MM.1S (cell line): Measurements from ENCODE around the gene PLXNA4.
"Not testable (repeated sequence)": the region's sequence is repeated elsewhere in the genome, so short reads cannot be mapped to it uniquely, and the experiment has no call there.

Source experiments
- DNase-seq: peaks from one replicate; pipeline ENCODE4 v3.0.0-alpha.2; 2015
- H2AFZ ChIP-seq: fragments of 300-600 bp; sonication (generic); 2 replicates; pipeline ENCODE4 v1.6.0; 2016; ENCODE audit warnings: antibody characterized with exemption, low read length
- H3F3A ChIP-seq: fragments of 300-600 bp; sonication (generic); 2 replicates; pipeline ENCODE4 v1.6.1; 2016; ENCODE audit warnings: mild to moderate bottlenecking, antibody characterized with exemption, low read length, moderate library complexity, mixed read lengths; ENCODE audit not compliant: insufficient read depth
- H3K27ac ChIP-seq: fragments of 300-600 bp; sonication (generic); 2 replicates; pipeline ENCODE4 v1.5.1; 2016; ENCODE audit warnings: mild to moderate bottlenecking, low read length
- H3K27me3 ChIP-seq: fragments of 300-600 bp; sonication (generic); replicated peaks from 2 replicates; pipeline ENCODE4 v1.6.0; 2016; ENCODE audit warnings: low read length; ENCODE audit not compliant: insufficient read depth
- H3K36me3 ChIP-seq: fragments of 300-600 bp; sonication (generic); replicated peaks from 2 replicates; pipeline ENCODE4 v1.6.1; 2016; ENCODE audit warnings: mild to moderate bottlenecking, low read length, mixed read lengths; ENCODE audit not compliant: insufficient read depth
- H3K4me1 ChIP-seq: fragments of 300-600 bp; sonication (generic); 2 replicates; pipeline ENCODE4 v1.6.1; 2016; ENCODE audit warnings: low read length, mixed read lengths
- H3K4me2 ChIP-seq: fragments of 300-600 bp; sonication (generic); 2 replicates; pipeline ENCODE4 v1.6.0; 2016; ENCODE audit warnings: low read depth, low read length
- H3K4me3 ChIP-seq: fragments of 300-600 bp; sonication (generic); 2 replicates; pipeline ENCODE4 v1.5.1; 2016; ENCODE audit warnings: low read length, mixed read lengths
- H3K79me2 ChIP-seq: fragments of 300-600 bp; sonication (generic); 2 replicates; pipeline ENCODE4 v1.6.1; 2016; ENCODE audit warnings: mixed run types, low read length, mixed read lengths
- H3K9ac ChIP-seq: fragments of 300-600 bp; sonication (generic); 2 replicates; pipeline ENCODE4 v1.6.1; 2016; ENCODE audit warnings: low read length, mixed read lengths
- H3K9me2 ChIP-seq: fragments of 300-600 bp; sonication (generic); replicated peaks from 2 replicates; pipeline ENCODE4 v1.6.1; 2016; ENCODE audit warnings: mild to moderate bottlenecking, low read length, mixed read lengths; ENCODE audit not compliant: insufficient read depth
- H3K9me3 ChIP-seq: fragments of 300-600 bp; sonication (generic); replicated peaks from 2 replicates; pipeline ENCODE4 v1.6.1; 2016; ENCODE audit warnings: mild to moderate bottlenecking, low read length, mixed read lengths; ENCODE audit not compliant: insufficient read depth
- H4K20me1 ChIP-seq: fragments of 300-600 bp; sonication (generic); 2 replicates; pipeline ENCODE4 v1.6.1; 2016; ENCODE audit warnings: mild to moderate bottlenecking, low read length, moderate library complexity, mixed read lengths; ENCODE audit not compliant: insufficient read depth
- EZH2 ChIP-seq: fragments of 300-600 bp; sonication (generic); optimal IDR thresholded peaks from 2 replicates; pipeline ENCODE3; 2017; ENCODE audit warnings: low read depth, mild to moderate bottlenecking, antibody characterized with exemption, low read length, mixed read lengths
- EZH2phosphoT487 ChIP-seq: fragments of 300-600 bp; sonication (generic); IDR thresholded peaks from 2 replicates; pipeline ENCODE4 v1.6.1; 2018; ENCODE audit warnings: antibody characterized with exemption, low read length
- TF ChIP-seq, protein P1 (sequence below): fragments of 300-600 bp; sonication (generic); IDR thresholded peaks from 2 replicates; pipeline ENCODE4 v1.5.1; 2016; ENCODE audit warnings: antibody characterized with exemption, low read length, mixed read lengths

Gene PLXNA4

DNA sequence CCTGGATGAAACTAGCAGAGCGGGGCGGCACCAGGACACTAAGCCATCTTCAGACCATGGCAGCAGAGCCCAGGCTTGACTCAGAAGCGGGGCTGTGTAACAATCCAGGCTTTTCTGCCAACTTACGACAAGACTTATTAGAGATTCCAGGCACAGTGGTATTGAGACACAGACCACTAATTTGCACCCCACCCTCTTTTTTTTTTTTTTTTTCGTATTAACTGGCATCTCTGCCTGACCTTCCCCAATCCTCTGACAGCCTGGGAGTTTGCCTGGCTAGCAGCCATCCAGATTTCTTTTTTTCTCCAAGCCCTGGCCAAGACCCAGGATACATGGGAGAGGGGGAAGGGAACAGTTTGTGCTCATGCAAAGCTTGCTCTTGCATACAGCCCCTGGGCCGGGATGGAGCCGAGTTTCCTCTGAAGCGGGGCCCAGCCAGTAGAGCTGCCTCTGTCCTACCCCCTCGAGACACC is 182.4 kb downstream of the PLXNA4 start:
- H3K9me3 ChIP-seq: no peaks in the 10 kb centered on the region
- H3K9me2 ChIP-seq: no peaks in the 10 kb centered on the region
- H3K27ac ChIP-seq: no peak overlapping the region
- no peaks in the 10 kb centered on the region for H3K4me1 ChIP-seq
- no peak overlapping the region for H2AFZ ChIP-seq
- no peaks in the 10 kb centered on the region for H3F3A ChIP-seq
- no peak overlapping the region for H3K9ac ChIP-seq
- H3K4me3 ChIP-seq: no peak overlapping the region
- no peaks in the 10 kb centered on the region for H3K36me3 ChIP-seq
- no peaks in the 10 kb centered on the region for H4K20me1 ChIP-seq
- TF ChIP-seq, protein P1, sequence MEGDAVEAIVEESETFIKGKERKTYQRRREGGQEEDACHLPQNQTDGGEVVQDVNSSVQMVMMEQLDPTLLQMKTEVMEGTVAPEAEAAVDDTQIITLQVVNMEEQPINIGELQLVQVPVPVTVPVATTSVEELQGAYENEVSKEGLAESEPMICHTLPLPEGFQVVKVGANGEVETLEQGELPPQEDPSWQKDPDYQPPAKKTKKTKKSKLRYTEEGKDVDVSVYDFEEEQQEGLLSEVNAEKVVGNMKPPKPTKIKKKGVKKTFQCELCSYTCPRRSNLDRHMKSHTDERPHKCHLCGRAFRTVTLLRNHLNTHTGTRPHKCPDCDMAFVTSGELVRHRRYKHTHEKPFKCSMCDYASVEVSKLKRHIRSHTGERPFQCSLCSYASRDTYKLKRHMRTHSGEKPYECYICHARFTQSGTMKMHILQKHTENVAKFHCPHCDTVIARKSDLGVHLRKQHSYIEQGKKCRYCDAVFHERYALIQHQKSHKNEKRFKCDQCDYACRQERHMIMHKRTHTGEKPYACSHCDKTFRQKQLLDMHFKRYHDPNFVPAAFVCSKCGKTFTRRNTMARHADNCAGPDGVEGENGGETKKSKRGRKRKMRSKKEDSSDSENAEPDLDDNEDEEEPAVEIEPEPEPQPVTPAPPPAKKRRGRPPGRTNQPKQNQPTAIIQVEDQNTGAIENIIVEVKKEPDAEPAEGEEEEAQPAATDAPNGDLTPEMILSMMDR: no peak
- TF ChIP-seq EZH2phosphoT487 (no peak), EZH2 (no peak)
- no peak overlapping the region for H3K4me2 ChIP-seq
- H3K27me3 ChIP-seq: no peaks in the 10 kb centered on the region
- H3K79me2 ChIP-seq: no peaks in the 10 kb centered on the region
- no peak for DNase-seq

DNA sequence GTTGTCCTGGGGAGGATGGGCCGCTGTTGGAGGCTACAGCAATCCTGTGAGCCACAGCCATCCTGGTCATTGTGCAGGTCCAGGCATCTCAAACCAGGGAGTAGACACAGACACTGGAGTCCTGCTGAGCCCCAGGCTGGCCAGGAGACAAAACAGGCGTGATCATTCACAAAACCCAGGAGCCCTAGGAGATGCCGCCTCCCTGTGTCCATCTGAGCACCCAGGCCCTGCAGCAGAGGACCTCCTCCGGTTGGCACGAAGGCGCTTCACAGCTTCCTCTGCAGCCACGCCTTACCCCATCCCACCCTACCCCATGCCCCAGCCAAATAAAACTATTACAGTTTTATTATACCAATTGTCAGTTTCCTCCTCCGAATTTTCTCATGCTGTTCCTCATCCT is 183.6 kb downstream of the PLXNA4 start:
- H4K20me1 ChIP-seq: no peaks in the 10 kb centered on the region
- H3K27me3 ChIP-seq: no peaks in the 10 kb centered on the region
- no peak overlapping the region for H3K9ac ChIP-seq
- no peak overlapping the region for H3K4me3 ChIP-seq
- H3K9me3 ChIP-seq: no peaks in the 10 kb centered on the region
- H3K79me2 ChIP-seq: no peaks in the 10 kb centered on the region
- no peak overlapping the region for H2AFZ ChIP-seq
- H3K27ac ChIP-seq: no peak overlapping the region
- TF ChIP-seq EZH2 (no peak), EZH2phosphoT487 (no peak)
- TF ChIP-seq, protein P1: no peak
- H3K9me2 ChIP-seq: no peaks in the 10 kb centered on the region
- no peak for DNase-seq
- H3F3A ChIP-seq: no peaks in the 10 kb centered on the region
- H3K4me2 ChIP-seq: no peak overlapping the region
- no peaks in the 10 kb centered on the region for H3K36me3 ChIP-seq
- H3K4me1 ChIP-seq: no peaks in the 10 kb centered on the region

DNA sequence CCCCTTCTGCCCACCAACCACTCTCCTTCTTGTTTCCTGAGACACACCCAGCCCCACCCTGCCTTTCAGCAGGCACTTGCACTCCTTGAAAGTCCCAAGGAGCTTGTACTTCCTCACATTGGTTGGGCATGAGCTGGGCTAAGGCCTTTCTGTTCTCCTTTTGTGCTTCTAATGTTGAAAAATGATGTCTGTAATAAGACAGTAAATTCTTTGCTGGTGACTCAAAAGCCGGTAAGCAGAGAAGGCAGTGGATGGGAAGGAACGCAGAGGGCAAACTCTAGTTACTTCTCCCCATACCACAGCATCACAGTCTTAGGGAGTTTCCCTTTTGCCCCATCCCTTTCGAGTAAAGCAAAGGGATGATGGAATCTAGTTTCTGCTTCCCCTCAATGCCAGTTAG is 185.6 kb downstream of the PLXNA4 start:
- Histone ChIP-seq H3K9ac (no peak overlapping the region), H3K27ac (no peak overlapping the region), H3F3A (no peaks in the 10 kb centered on the region), H3K79me2 (no peaks in the 10 kb centered on the region), H3K27me3 (no peaks in the 10 kb centered on the region), H3K36me3 (no peaks in the 10 kb centered on the region), H3K4me3 (no peak overlapping the region), H3K9me3 (no peaks in the 10 kb centered on the region), H3K4me1 (no peaks in the 10 kb centered on the region), H4K20me1 (no peaks in the 10 kb centered on the region), H3K9me2 (no peaks in the 10 kb centered on the region), H2AFZ (no peak overlapping the region), H3K4me2 (no peak overlapping the region)
- DNase-seq: no peak
- TF ChIP-seq, protein P1: no peak
- no peak for TF ChIP-seq EZH2
- TF ChIP-seq EZH2phosphoT487: no peak

DNA sequence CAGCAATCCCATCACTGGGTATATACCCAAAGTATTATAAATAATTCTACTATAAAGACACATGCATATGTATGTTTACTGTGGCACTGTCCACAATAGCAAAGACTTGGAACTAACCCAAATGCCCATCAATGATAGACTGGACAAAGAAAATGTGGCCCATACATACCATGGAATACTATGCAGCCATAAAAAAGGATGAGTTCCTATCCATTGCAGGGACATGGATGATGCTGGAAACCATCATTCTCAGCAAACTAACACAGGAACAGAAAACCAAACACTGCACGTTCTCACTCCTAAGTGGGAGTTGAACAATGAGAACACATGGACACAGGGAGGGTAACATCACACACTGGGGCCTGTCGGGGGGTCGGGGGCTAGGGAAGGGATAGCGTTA is 186.2 kb downstream of the PLXNA4 start:
- H3K27me3 ChIP-seq, H3K9ac ChIP-seq, DNase-seq, H3K9me2 ChIP-seq, H3F3A ChIP-seq, H3K9me3 ChIP-seq, H3K4me3 ChIP-seq, H3K79me2 ChIP-seq, H4K20me1 ChIP-seq, H3K4me1 ChIP-seq, H2AFZ ChIP-seq, H3K4me2 ChIP-seq, H3K36me3 ChIP-seq, H3K27ac ChIP-seq: not testable (repeated sequence)
